HG03175 (cell line): ENCODE measurements around the gene SMIM1.
"Not testable (repeated sequence)": the region's sequence is repeated elsewhere in the genome, so short reads cannot be mapped to it uniquely, and the experiment has no call there.

ENCODE experiments used
- ATAC-seq: cut with Tn5 transposase; IDR thresholded peaks from one replicate; pipeline ENCODE4 v1.9.1; 2021; ENCODE audit warnings: mild to moderate bottlenecking, moderate library complexity; ENCODE audit not compliant: unreplicated experiment

Gene SMIM1, protein sequence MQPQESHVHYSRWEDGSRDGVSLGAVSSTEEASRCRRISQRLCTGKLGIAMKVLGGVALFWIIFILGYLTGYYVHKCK

DNA sequence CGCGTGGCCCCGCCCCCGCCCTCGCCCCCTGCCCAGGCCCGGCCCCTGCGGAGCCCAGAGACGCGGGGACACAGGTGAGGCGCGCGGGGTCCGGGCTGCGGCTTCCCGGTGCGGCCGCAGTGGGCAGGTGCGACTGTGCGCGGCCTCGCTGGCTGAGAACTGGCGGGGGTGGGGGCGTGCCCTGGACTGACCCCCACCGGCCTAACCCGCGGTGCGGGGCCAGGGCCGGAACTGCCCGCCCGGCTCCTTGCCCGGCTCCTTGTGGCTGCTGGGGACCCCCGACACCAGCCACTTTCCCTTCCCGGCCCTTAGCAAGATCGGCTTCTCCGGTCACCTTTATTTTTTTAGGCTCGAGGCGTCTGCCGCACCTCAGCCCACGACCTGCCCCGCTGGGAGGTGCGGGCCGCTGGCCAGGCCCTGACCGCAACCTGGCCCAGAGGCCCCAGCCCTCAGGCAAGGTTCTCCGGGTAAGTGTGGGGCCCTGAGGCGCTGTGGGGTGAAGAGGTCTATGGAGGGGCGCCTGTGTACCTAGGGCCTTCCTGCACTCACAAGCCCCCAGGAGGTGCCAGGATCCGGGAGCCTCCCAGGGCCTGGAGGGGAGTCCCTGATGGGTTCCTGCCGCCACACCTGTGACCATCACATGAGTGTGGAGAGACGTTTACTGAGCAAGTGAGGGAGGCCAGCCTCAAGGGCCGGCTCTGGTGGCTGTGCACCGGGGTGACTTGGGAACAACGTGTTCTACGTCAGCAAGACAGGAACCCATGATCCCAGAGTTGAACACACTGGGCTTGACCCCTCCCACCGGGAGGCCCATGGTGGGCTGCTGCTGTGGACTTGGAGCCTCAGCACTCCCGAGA lies at the start of gene SMIM1:
Gene SMIM1, plus strand, starts transcription at position 35 of the 857 bp plus-strand sequence. CDS start 2,625 bp downstream, outside the sequence.
- peak; percentile 9 for ATAC-seq

DNA sequence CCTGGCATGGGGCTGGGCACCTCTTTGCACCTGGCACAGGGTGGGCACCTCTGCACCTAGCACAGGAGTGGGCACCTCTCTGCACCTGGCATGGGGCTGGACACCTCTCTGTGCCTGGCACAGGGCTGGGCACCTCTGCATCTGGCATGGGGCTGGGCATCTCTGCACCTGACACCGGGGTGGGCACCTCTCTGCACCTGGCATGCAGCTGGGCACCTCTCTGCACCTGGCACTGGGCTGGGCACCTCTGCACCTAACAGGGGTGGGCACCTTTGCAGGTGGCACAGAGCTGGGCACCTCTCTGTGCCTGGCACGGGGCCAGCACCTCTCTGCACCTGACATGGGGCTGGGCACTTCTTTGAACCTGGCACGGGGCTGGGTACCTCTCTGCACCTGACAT lies 49.7 kb upstream of the SMIM1 start:
- ATAC-seq = no peak

DNA sequence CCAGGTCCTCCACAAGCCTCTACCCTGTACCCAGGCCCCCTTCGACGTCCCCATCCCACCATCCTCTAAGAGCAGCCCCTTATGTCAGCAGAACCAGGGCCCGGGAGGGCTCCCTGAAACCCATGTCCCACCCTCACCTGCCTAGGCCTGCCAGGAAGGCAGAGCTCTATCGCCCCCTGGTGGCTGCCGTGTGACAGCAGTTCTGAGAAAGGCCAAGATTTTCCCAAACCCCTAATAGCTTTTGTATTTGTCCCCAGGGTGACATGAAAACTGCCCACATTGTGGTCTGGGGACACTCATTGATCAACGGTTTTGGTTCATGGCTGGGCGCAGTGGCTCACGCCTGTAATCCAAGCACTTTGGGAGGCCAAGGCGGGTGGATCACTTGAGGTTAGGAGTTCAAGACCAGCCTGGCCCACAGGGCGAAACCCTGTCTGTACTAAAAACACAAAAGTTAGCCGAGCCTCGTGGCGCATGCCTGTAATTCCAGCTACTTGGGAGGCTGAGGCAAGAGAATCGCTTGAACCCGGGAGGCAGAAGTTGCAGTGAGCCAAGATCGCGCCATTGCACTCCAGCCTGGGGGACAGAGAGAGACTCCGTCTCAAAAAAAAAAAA lies 48.0 kb upstream of the SMIM1 start:
- ATAC-seq = not testable (repeated sequence)

DNA sequence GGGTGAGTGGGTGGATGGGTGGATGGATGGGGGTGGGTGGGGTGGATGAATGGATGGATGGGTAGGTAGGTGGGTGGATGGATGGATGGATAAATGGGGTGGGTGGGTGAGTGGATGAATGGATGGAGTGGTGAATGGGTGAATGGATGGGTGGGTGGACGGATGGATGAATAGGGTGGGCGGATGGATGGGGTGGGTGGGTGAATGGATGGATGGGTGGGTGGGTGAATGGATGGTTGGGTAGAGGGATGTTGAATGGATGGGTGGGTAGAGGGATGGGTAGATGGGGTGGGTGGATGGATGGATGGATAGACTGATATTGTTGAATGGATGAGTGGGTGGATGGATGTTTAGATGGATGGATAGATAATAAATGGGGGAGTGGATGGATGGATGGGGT lies 47.2 kb upstream of the SMIM1 start:
- ATAC-seq = no peak

DNA sequence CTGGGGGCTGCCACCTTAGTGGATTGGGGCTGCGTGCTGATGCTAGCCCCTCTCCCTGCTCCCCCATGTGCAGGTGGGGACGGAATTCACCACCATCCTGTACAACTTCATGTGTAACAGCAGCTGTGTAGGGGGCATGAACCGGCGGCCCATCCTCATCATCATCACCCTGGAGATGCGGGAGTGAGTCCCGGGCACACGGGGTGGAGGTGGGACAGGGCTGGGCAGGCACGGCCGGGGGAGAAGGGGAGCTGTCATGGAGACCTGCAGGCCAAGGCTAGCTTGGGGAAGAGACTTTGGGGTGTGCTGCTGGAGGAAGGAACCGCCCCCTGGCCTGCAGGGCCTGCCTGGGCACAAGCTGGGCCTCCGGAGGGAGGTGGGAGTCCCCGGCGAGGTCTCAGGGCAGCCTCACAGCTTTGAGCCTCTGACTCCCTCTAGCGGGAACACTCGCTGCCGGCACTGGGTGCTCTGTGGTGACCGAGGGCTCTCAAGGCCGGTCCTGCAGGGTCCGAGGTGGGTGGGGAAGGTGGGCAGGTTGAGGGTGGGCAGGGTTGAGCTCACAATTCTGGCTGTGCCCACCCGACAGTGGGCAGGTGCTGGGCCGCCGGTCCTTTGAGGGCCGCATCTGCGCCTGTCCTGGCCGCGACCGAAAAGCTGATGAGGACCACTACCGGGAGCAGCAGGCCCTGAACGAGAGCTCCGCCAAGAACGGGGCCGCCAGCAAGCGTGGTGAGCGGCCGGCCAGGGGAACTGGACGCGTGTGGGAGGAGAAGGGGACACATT lies 45.3 kb upstream of the SMIM1 start:
- no peak for ATAC-seq

DNA sequence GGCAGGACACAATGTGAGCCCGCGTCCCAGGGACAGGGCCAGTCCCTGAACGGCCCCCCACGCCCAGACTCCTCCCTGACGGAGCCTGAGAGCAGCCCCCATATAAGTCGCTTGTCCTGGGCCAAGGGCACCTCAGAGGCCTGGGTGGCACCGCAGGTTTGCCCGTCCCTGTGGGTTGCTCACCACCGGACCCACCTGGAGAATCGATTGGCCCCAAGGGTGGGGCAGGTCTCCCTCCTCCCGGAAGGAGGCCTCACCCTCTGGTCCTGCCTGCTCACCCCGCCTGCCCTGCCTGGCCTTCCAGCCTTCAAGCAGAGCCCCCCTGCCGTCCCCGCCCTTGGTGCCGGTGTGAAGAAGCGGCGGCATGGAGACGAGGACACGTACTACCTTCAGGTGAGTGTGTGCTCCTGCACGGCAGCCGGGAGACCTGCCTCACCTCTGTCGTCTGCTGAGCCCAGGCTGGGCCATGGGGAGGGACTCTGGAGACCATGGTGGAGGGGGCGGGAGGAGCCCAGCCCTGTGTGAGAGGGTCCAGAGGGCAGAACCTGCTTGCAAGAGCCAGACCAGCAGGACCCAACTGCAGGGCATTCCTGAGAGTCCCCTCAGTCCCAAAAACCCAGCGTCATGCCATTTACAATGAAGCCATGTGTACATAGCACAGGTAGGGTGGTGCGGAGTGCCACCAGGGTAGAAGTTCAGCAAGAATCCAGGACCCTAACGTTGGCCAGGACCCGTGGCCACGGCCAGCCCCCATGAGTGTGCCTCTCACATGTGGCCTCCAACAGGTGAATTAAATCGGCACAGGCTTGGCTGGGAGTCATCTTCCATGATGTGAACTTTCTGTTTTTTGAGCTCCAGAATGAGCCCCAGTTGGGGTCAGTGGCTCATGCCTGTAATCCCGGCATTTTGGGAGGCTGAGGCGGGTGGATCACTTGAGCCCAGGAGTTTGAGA lies 44.4 kb upstream of the SMIM1 start:
- ATAC-seq = no peak

DNA sequence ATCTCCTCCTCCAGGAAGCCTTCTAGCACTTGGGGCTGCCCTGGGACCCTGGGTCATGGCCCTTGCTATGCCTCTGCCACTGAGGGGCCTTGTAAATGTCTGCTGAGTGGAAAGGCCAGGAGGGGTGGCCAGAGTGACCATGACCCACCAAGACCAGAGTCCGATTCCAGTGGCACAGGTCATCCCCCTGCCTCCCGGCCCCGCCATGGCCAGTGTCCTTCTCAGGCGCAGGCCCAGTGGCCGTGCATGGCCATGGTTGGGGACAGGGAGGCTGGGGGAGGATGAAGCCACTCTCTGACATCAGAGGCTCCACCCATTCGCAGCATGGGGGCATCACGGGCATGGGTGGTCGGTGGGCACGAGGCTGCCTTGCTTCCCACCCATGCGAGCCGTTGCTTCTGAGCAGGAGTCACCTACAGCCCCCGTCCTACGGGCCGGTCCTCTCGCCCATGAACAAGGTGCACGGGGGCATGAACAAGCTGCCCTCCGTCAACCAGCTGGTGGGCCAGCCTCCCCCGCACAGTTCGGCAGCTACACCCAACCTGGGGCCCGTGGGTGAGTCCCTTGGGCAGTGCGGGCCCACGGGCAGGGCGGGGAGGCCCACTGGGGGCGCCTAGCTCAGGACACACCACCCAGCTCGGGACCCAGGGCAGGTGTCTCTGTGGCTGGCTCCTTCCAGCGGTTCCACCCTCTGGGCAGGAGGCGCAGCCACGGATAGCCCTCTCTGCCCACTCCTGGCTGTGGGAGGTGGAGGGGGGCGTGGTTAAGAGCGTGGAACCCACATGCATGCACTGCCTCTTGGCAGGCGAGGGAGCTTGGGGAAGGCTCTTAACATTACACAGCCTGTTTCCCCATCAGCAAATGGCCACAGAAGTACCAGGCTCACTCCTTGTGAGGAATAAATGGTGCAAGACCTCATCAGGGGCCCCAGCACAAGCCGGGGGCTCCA lies 42.7 kb upstream of the SMIM1 start:
- no peak for ATAC-seq

DNA sequence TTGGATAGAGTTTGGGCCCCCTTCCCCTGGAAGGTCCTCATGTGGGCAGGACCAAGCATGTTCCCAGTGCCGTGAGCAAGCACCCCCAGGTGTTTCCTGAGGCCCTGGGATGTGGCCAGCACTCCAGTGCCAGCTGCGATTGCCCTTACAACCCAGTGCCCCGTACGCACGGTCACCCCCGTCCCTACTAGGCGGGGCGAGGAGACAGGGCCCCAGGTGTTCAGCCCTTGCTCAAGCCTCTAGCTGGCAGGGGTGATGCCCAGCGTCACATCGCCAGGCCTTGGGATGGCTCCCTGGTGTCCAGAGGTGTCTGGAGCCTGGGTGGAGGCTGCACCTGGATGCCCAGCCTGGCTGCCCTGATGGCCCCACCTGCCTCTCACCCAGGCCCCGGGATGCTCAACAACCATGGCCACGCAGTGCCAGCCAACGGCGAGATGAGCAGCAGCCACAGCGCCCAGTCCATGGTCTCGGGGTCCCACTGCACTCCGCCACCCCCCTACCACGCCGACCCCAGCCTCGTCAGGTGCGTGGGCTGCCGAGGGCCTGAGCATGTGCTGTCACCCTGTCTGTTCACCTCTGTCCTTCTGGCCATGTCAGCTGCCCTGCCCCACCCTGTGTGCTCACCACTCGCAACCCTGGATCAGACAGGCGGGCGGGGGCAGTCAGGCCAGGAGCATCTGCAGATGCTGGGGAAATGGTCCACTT lies 41.9 kb upstream of the SMIM1 start:
- ATAC-seq = no peak

DNA sequence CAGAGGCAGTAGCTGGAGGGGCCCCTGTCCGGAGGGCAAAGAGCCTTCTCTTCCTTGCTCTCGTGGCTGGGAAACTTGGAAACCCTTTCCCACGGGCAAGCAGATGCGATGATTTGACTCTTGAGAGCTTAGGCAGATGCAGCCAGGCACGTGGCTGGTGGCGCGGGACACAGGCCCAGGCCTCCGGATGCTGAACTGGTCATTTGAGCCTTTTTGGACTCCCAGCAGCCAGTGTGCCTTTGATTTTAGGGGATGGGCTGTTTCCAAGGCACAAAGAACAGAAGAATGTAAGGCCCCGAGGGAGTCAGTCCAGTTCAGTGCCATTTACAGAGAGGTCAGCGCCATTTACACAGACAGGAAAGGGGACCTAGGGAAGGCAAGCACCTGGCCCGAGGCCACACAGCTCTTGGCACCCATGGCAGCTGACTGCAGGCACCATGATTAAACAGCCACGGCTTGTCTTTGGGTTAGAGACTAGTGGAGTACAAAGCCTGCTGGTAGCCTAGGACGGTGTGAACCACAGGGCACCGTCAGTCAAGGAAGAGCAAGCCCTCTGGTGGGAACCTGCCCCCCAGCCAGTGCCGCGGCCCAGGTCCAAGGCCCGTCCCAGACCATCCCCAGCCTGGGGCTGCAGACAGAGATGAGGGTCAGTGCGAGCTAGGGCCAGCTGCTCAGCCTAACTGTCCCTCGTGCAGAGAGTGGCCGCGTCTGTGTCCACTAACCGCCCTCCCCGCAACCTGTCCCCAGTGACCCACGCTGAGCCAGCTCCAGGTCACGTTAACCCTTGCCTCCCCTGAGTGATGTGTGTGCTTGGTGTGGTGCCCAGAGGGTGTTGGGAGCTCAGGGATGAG lies 40.7 kb upstream of the SMIM1 start:
- no peak for ATAC-seq

DNA sequence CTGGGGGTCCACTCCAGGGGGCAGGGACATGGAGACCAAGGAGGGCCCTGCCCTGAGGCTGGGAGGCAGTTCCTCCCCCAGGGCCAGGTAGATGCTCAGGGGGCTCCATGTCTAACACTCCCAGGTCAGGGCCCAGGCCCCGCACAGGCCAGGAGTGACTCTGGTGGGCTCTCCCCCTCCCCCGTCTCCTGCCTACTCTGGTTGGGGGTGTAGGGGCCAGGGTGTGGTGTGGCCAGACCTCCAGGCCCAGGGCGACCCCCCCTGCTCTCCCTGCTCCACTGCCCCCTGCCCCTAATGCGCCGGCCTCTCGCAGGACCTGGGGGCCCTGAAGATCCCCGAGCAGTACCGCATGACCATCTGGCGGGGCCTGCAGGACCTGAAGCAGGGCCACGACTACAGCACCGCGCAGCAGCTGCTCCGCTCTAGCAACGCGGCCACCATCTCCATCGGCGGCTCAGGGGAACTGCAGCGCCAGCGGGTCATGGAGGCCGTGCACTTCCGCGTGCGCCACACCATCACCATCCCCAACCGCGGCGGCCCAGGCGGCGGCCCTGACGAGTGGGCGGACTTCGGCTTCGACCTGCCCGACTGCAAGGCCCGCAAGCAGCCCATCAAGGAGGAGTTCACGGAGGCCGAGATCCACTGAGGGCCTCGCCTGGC lies 40.0 kb upstream of the SMIM1 start:
- ATAC-seq = no peak

DNA sequence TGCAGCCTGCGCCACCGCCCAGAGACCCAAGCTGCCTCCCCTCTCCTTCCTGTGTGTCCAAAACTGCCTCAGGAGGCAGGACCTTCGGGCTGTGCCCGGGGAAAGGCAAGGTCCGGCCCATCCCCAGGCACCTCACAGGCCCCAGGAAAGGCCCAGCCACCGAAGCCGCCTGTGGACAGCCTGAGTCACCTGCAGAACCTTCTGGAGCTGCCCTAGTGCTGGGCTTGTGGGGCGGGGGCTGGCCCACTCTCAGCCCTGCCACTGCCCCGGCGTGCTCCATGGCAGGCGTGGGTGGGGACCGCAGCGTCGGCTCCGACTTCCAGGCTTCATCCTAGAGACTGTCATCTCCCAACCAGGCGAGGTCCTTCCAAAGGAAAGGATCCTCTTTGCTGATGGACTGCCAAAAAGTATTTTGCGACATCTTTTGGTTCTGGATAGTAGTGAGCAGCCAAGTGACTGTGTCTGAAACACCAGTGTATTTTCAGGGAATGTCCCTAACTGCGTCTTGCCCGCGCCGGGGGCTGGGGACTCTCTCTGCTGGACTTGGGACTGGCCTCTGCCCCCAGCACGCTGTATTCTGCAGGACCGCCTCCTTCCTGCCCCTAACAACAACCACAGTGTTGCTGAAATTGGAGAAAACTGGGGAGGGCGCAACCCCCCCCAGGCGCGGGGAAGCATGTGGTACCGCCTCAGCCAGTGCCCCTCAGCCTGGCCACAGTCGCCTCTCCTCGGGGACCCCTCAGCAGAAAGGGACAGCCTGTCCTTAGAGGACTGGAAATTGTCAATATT lies 39.3 kb upstream of the SMIM1 start:
- no peak for ATAC-seq

DNA sequence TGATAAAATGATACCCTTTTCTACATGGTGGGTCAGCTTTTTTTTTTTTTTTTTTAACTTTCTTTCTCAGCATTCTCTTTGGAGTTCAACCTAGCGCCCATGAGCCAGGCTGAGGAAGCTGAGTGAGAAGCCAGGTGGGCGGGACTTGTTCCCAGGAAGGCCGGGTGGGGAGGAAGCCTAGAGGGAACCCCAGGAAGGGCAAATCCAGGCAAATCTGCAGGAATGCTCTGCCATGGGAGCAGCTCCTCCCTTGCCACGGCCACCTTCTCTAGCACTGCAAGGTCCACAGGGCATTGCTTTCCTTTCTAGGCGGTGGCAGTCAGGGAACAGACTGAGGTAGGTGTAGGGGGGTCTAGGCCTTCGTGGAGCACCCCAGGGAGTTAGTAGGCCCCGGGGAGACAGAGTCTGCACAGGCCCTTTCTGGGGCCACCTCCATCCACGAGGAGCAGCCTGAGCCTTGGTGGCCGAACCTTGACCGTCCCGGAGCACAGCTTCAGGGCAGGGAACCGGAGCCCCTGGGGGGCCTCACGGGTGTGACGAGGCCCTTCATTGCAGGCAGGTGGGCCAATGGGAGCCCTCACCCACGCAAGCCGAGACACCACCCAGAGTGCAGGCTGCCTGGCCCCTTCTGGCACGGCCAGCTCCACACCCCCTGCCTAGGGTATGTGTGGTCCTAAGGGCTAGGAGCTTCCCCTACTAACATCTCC lies 38.5 kb upstream of the SMIM1 start:
- ATAC-seq = no peak

DNA sequence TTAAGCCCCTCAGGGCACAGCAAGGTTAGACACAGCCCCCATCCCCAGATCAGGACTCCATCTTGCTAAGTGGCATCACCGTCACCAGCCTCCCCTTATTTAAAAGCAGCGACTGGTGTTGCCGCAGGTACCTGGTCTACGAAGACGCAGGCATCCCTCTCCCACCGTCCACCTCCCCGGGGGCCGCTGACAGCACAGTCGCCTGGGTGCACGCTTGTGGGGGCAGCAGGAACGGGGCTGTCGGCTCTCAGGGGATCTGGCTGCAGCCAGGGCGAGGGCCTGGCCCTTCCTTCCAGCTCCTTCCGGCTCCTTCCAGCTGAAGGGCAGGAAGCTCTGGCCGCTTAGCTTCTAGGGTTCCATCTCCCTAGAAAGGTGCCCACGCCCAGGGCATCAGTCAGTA lies 37.9 kb upstream of the SMIM1 start:
- ATAC-seq = no peak

DNA sequence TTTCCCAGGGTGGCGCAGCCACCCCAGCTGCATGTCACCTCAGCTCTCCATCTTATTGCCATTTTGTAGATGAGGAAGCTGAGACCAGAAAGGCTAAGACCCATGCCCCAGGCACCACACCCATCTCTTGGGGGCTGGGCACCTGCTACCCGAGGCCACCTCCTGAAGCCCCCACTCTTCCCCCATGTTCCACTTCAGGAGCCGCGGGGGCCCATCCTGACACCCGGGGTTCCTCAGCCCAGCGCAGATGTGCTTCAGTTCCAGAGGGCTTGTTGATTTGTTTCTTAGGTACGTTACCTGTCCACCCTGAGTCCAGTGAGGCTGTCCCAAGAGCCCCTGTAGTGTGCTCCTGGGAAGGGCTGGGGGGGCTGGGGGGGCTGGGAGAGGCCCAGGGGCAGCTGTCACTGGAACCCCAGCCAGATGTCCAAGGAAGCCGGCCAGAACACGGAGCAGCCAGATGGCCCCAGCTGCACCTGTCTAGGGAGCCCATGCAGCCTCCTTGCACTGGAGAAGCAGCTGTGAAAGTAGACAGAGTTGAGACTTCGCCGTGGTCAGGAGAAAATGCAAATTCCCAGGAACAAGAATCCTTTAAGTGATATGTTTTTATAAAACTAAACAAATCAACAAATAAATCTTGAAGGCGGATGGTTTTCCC lies 37.4 kb upstream of the SMIM1 start:
- ATAC-seq = no peak

DNA sequence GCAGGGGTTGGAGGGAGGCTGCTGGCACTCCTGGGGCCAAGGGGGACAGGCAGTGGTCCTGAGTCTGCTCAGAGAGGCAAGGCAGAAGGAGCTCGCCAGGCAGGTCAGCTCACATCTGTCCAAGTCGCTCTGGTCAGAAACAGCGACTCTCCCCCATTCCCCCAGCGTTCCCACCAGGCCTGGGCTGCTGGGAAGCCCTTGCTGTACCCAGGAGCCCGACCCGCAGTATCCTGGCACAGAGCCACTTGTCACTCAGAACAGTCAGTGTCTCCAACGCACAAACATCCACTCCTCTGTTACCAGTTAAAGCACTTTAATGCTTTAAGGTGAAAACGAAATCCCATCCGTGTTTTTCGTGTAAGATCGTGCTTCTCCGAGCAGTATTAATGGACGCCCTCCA lies 36.9 kb upstream of the SMIM1 start:
- ATAC-seq = no peak
